Spleen (tissue), 11 donors: ENCODE measurements around the gene DHX35. TPM values are rescaled to one million over a fixed set of nuclear protein-coding genes. Genes with fewer than 3 reads are reported as not detected.
"Not testable (repeated sequence)": the region's sequence is repeated elsewhere in the genome, so short reads cannot be mapped to it uniquely, and the experiment has no call there.

ENCODE experiments used
- DNase-seq: peaks from one replicate; pipeline ENCODE4 v3.0.0-alpha.2; 2020
- H3K27ac ChIP-seq, 8 donors: fragments of 200-600 bp; sonication (generic) in 7 of 8; 1 replicate in 4 of 8; 2 replicates in 4 of 8; pipeline versions ENCODE4 v1.5.0 to v1.8.0; 2016 to 2021; ENCODE audit warnings: inconsistent platforms in 4 of 8, mild to moderate bottlenecking in 4 of 8, moderate library complexity in 1 of 8
- H3K27me3 ChIP-seq, 7 donors: fragments of 200-600 bp; sonication (generic) in 6 of 7; replicated peaks in 1 of 7; 1 replicate in 4 of 7; 2 replicates in 3 of 7; pipeline versions ENCODE4 v1.5.0 to v1.8.0; 2016 to 2021; ENCODE audit warnings: inconsistent platforms in 3 of 7, mild to moderate bottlenecking in 1 of 7
- H3K36me3 ChIP-seq, 6 donors: fragments of 200-600 bp; sonication (generic) in 5 of 6; 1 replicate in 4 of 6; 2 replicates in 2 of 6; pipeline versions ENCODE4 v1.5.0 to v1.8.0; 2016 to 2021; ENCODE audit warnings: inconsistent platforms in 2 of 6
- H3K4me1 ChIP-seq, 6 donors: fragments of 200-600 bp; sonication (generic) in 5 of 6; 1 replicate in 3 of 6; 2 replicates in 3 of 6; pipeline versions ENCODE4 v1.5.0 to v1.8.0; 2016 to 2021; ENCODE audit warnings: inconsistent platforms in 3 of 6
- H3K4me3 ChIP-seq, 8 donors: fragments of 200-600 bp; sonication (generic) in 7 of 8; 1 replicate in 4 of 8; 2 replicates in 4 of 8; pipeline versions ENCODE4 v1.5.0 to v1.8.0; 2016 to 2021; ENCODE audit warnings: inconsistent platforms in 4 of 8, mild to moderate bottlenecking in 4 of 8, moderate library complexity in 2 of 8
- H3K9me3 ChIP-seq, 8 donors: fragments of 200-600 bp; sonication (generic) in 7 of 8; 1 replicate in 4 of 8; 2 replicates in 4 of 8; pipeline versions ENCODE4 v1.5.0 to v1.8.0; 2016 to 2021; ENCODE audit warnings: inconsistent platforms in 4 of 8
- CTCF ChIP-seq, 11 experiments: fragments of 200-600 bp in 7 of 11; fragments of 450-650 bp in 4 of 11; sonication (generic) in 4 of 11; IDR thresholded peaks in 8 of 11; conservative IDR thresholded peaks in 3 of 11; 1 replicate in 7 of 11; 2 replicates in 4 of 11; pipeline versions ENCODE4 v1.4.0 to v1.8.0; 2016 to 2021; ENCODE audit warnings: antibody characterized with exemption in 11 of 11, inconsistent platforms in 4 of 11, mild to moderate bottlenecking in 1 of 11
- POLR2A ChIP-seq, 3 donors: fragments of 450-650 bp; IDR thresholded peaks; one replicate each; pipeline ENCODE4 v1.5.1; 2017; ENCODE audit warnings: antibody characterized with exemption in 3 of 3, mild to moderate bottlenecking in 1 of 3
- POLR2AphosphoS5 ChIP-seq, 3 donors: sonication (generic); formaldehyde crosslinking; IDR thresholded peaks; one replicate each; pipeline ENCODE4 v1.5.1; 2017; ENCODE audit warnings: antibody characterized with exemption in 3 of 3
- WGBS, 5 donors: extraction: QIAGEN DNeasy Blood & Tissue Kit in 3 of 5; methylation state at CpG; one replicate each; pipeline versions ENCODE4 v1.1.5 to v1.1.7; 2013 to 2018; 5-methylcytosine and 5-hydroxymethylcytosine counted together
- intact Hi-C: fragments of 100-400 bp; cut with DNase I; formaldehyde crosslinking; loops from one replicate; pipeline ENCODE4 v1.15.0; 2023; ENCODE audit warnings: low total_unique reads
- polyA plus RNA-seq, 3 donors: library from polyadenylated mRNA; stranded (reverse); fragments of 200-250 nt; gene quantifications; one replicate each; pipeline ENCODE4 v1.2.1, GENCODE V29; 2013
- total RNA-seq, 7 donors: library from RNA; depleted of rRNA in 3 of 7; stranded (reverse); fragments of >200 nt in 3 of 7; fragmentation: NEBNext Ultra II Directional in 4 of 7; extraction: Animal tissue kit (Norgen Biotek cat#: 25700) in 4 of 7; gene quantifications; one replicate each; pipeline versions ENCODE4 v1.1.0 to v1.2.1, GENCODE V29; 2016 to 2021
- donor health status: healthy with polysubstance abuse.
- donor health status: DM: no; HTN: no; CAD: no; lungs with moderate emphysema.
- donor health status: DM: no; HTN: no; CAD: no.
- donor health status: Bipolar disorder and iron deficiency.
- donor health status: healthy.
- donor health status: DM: no; HTN: no; CAD: no.
- donor health status: DM: yes; HTN: yes; CAD: no.

The DHX35 gene
- total and polyA plus RNA-seq, 10 donors, result 4.7 to 16.4 (median 11.3) TPM

GRCh38 chr20:38990728-38991127, 28.6 kb downstream of the DHX35 start:
- Histone ChIP-seq H3K4me3 (no peak overlapping the region), H3K27ac (no peak overlapping the region), H3K36me3 (peaks cover 0 to 75% (median 34%) of the 10 kb centered on the region in 6 donors), H3K4me1 (peaks cover 0 to 23% (median 14%) of the 10 kb centered on the region in 6 donors), H3K9me3 (no peaks in the 10 kb centered on the region), H3K27me3 (no peaks in the 10 kb centered on the region)
- WGBS, 5 donors, result 91 to 100% (median 97%) methylated on average over 1 of the region's 1 CpG
- TF ChIP-seq POLR2AphosphoS5 (IDR thresholded peaks at IDR 0.05) (no peak), POLR2A (IDR thresholded peaks at IDR 0.05) (no peak), CTCF (IDR thresholded peaks at IDR 0.05 in 8 of 11, conservative IDR thresholded peaks at IDR 0.05 in 3 of 11) (no peak)
- intact Hi-C loops, result no loop called here
- DNase-seq, result no peak

DNA sequence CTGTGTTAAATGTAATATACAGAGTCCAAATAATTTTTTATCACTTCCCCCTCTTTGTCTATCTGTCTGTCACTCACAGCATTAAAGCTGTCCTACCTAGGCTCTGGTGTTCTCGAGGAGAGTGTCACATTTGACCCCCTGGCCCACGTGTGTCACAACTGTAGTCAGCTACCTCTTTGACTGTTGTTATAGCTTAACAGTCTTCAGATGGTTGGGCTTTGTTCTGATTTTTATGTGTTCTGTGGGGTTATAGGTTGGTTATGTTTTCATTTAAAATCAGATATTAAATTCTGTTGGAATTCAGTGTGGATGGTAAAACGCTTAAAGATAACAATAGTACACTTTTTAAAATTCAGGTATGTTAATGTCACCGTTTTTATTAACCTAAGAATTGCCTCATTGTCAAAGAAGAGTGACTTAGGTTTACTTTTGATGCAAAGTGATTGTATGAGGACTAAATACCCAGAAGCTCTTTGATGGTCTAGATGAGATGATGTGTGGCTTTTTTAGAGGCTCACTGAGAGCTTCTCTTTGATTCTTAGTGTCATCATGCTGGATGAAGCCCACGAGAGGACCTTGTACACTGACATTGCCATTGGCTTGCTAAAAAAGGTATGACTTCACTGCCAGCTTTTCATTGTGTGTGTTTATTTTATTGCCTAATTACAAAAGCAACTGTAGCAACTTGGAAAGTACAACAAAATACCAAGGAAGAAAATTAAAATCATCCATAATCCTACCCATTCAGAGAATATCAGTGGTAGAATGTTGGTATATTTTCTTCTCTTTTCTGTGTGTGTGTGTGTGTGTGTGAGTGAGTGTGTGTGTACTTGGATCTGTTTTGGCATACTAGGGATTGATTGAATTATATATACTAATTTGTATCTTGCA, 29.9 kb downstream of the DHX35 start:
- 83 to 90% (median 87%) methylated on average over 5 of the region's 5 CpGs for WGBS, 5 donors
- TF ChIP-seq POLR2AphosphoS5 (IDR thresholded peaks at IDR 0.05) (no peak), CTCF (IDR thresholded peaks at IDR 0.05 in 8 of 11, conservative IDR thresholded peaks at IDR 0.05 in 3 of 11) (no peak), POLR2A (IDR thresholded peaks at IDR 0.05) (no peak)

DNA sequence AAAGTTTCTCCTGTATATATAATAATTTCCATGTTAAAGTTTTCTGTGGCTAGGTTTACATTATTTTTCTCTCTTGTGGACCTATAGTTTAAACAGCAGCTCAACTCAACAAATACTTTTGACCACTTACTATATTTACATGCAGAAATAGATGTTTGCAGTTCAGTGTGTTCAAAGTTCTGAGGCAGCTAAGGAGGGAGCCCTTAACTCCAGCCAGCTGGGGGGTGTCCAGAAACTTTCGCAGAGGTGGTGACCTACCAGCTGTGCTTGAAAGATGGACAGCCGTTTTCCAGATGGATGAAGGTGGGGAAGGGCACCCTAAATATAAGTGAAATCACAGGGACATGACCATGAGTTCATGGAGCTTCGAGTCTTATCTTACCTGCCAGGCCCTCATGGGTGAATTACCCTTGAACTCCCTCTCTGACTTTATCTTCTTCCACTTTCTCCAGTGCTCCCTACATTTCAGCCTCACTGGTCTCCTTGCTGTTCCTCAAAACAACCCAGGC, 33.4 kb downstream of the DHX35 start:
- H3K4me1 ChIP-seq, result no peaks in the 10 kb centered on the region
- H3K9me3 ChIP-seq, result no peaks in the 10 kb centered on the region
- H3K4me3 ChIP-seq, result no peak overlapping the region
- H3K27ac ChIP-seq, result no peak overlapping the region
- peaks cover 0 to 95% (median 50%) of the 10 kb centered on the region in 6 donors for H3K36me3 ChIP-seq
- no peak for DNase-seq
- WGBS, 5 donors, result 73 to 91% (median 85%) methylated on average over 3 of the region's 3 CpGs
- intact Hi-C loops, result no loop called here
- no peak for TF ChIP-seq POLR2AphosphoS5 (IDR thresholded peaks at IDR 0.05)
- no peak for TF ChIP-seq POLR2A (IDR thresholded peaks at IDR 0.05)
- no peak for TF ChIP-seq CTCF (IDR thresholded peaks at IDR 0.05 in 8 of 11, conservative IDR thresholded peaks at IDR 0.05 in 3 of 11)
- H3K27me3 ChIP-seq, result no peaks in the 10 kb centered on the region

More for the DNA sequence above, 29.9 kb downstream of the DHX35 start:
- Histone ChIP-seq H3K4me1 (peaks cover 0 to 11% (median 5%) of the 10 kb centered on the region in 6 donors), H3K27me3 (no peaks in the 10 kb centered on the region), H3K4me3 (no peak overlapping the region), H3K9me3 (no peaks in the 10 kb centered on the region), H3K27ac (no peak overlapping the region), H3K36me3 (peaks cover 0 to 86% (median 42%) of the 10 kb centered on the region in 6 donors)
- intact Hi-C loops, result no loop called here
- no peak for DNase-seq

DNA sequence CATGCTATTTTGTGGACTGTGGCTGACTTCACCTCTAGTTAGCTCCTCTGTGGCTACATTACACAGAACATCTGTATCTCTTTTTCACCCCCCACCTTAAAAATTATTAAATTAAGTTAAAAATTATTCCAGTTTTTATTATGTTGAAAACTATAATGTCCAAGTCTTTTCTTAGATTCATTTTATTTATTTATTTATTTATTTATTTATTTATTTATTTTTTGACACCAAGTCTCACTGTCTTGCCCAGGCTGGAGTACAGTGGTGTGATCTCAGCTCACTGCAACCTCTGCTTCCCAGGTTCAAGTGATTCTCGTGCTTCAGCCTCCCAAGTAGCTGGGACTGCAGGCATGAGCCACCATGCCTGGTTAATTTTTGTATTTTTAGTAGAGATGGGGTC, 34.7 kb downstream of the DHX35 start:
- H3K4me1 ChIP-seq, H3K27ac ChIP-seq, H3K4me3 ChIP-seq, H3K27me3 ChIP-seq, intact Hi-C loops, H3K9me3 ChIP-seq, DNase-seq: not testable (repeated sequence)
- WGBS, 5 donors, result 86 to 98% (median 96%) methylated on average over 1 of the region's 1 CpG
- peaks cover 0 to 95% (median 55%) of the 10 kb centered on the region in 6 donors for H3K36me3 ChIP-seq
